Liver (tissue), 9 donors: ENCODE results near the gene SLIT3. TPM values are rescaled to one million over a fixed set of nuclear protein-coding genes. Genes with fewer than 3 reads are reported as not detected.

Source experiments
- DNase-seq: peaks from one replicate; pipeline ENCODE4 v3.0.0-alpha.2; 2017; ENCODE audit warnings: low spot score
- H3K27ac ChIP-seq, 2 donors: one replicate each; pipeline ENCODE4 v1.7.0; 2013; ENCODE audit warnings: inconsistent platforms in 2 of 2, low read length in 2 of 2, control low read depth in 1 of 2, low read depth in 1 of 2, mild to moderate bottlenecking in 1 of 2
- H3K27me3 ChIP-seq, 4 donors: one replicate each; pipeline versions ENCODE4 v1.6.1 to v1.7.0; 2013; ENCODE audit warnings: low read length in 3 of 4, inconsistent platforms in 1 of 4, mild to moderate bottlenecking in 1 of 4, moderate library complexity in 1 of 4; ENCODE audit not compliant: control insufficient read depth in 4 of 4, insufficient read depth in 4 of 4
- H3K36me3 ChIP-seq, 4 donors: one replicate each; pipeline versions ENCODE4 v1.6.1 to v1.7.0; 2013; ENCODE audit warnings: low read length in 3 of 4, mild to moderate bottlenecking in 3 of 4, low read depth in 1 of 4, moderate library complexity in 1 of 4; ENCODE audit not compliant: control insufficient read depth in 4 of 4, insufficient read depth in 3 of 4
- H3K4me1 ChIP-seq, 4 donors: one replicate each; pipeline versions ENCODE4 v1.6.1 to v1.7.0; 2013; ENCODE audit warnings: low read length in 3 of 4, mild to moderate bottlenecking in 3 of 4, moderate library complexity in 1 of 4; ENCODE audit not compliant: control insufficient read depth in 4 of 4, insufficient read depth in 4 of 4
- H3K4me3 ChIP-seq, 3 donors: one replicate each; pipeline versions ENCODE4 v1.6.1 to v1.7.0; 2013; ENCODE audit warnings: low read length in 3 of 3, control low read depth in 1 of 3, low read depth in 1 of 3, mild to moderate bottlenecking in 1 of 3
- H3K9ac ChIP-seq, 2 donors: one replicate each; pipeline ENCODE4 v1.7.0; 2013; ENCODE audit warnings: low read length in 2 of 2, mild to moderate bottlenecking in 2 of 2, moderate library complexity in 2 of 2, control low read depth in 1 of 2, low read depth in 1 of 2
- H3K9me3 ChIP-seq, 4 donors: one replicate each; pipeline versions ENCODE4 v1.6.1 to v1.7.0; 2013; ENCODE audit warnings: low read length in 3 of 4; ENCODE audit not compliant: control insufficient read depth in 4 of 4
- ATF3 ChIP-seq: IDR thresholded peaks from 2 replicates; pipeline ENCODE4 v1.6.1; 2016; ENCODE audit warnings: antibody characterized with exemption
- CTCF ChIP-seq: fragments of 150-350 bp; IDR thresholded peaks from 2 replicates; pipeline ENCODE4 v1.5.1; 2017; ENCODE audit warnings: improper control_type of control experiment, low read depth, low read length; ENCODE audit not compliant: missing input control
- HNF4A ChIP-seq, 2 donors: conservative IDR thresholded peaks; 2 replicates each; pipeline ENCODE4 v1.6.1; 2016; ENCODE audit warnings: antibody characterized with exemption in 2 of 2, mild to moderate bottlenecking in 2 of 2
- HNF4G ChIP-seq: IDR thresholded peaks from 2 replicates; pipeline ENCODE4 v1.6.1; 2016; ENCODE audit warnings: antibody characterized with exemption
- JUND ChIP-seq, 2 donors: IDR thresholded peaks; 2 replicates each; pipeline ENCODE4 v1.6.1; 2016; ENCODE audit warnings: antibody characterized with exemption in 2 of 2
- NR2F2 ChIP-seq: IDR thresholded peaks from 2 replicates; pipeline ENCODE4 v1.6.1; 2016; ENCODE audit warnings: antibody characterized with exemption
- REST ChIP-seq: IDR thresholded peaks from 2 replicates; pipeline ENCODE4 v1.6.1; 2016; ENCODE audit warnings: antibody characterized with exemption, mild to moderate bottlenecking
- RXRA ChIP-seq, 2 donors: IDR thresholded peaks; 2 replicates each; pipeline ENCODE4 v1.6.1; 2017 to 2018; ENCODE audit warnings: antibody characterized with exemption in 2 of 2, mild to moderate bottlenecking in 1 of 2
- SP1 ChIP-seq: IDR thresholded peaks from 2 replicates; pipeline ENCODE4 v1.6.1; 2018; ENCODE audit warnings: antibody characterized with exemption, mild to moderate bottlenecking
- YY1 ChIP-seq: IDR thresholded peaks from 2 replicates; pipeline ENCODE4 v1.6.1; 2016; ENCODE audit warnings: antibody characterized with exemption, mild to moderate bottlenecking
- ZBTB33 ChIP-seq: IDR thresholded peaks from 2 replicates; pipeline ENCODE4 v1.6.1; 2016; ENCODE audit warnings: antibody characterized with exemption
- WGBS: extraction: QIAGEN DNeasy Blood & Tissue Kit; methylation state at CpG from one replicate; pipeline ENCODE4 v1.1.7; 2013; 5-methylcytosine and 5-hydroxymethylcytosine counted together
- polyA plus RNA-seq, 2 donors: library from polyadenylated mRNA; stranded (reverse) in 1 of 2; unstranded in 1 of 2; fragments of 200-250 nt in 1 of 2; fragments of >200 nt in 1 of 2; fragmentation: Nextera tagmentation in 1 of 2; extraction: Ambion mirVana in 1 of 2; gene quantifications; one replicate each; pipeline versions ENCODE4 v1.2.1 to v1.2.3, GENCODE V29; 2013 to 2015
- total RNA-seq, 2 donors: library from RNA; depleted of rRNA; stranded (reverse); fragments of >200 nt; gene quantifications; one replicate each; pipeline ENCODE4 v1.2.3, GENCODE V29; 2014
- donor health status: healthy.
- donor health status: healthy.
- donor health status: healthy.
- donor health status: healthy.
- donor health status: healthy.

Gene SLIT3
- total and polyA plus RNA-seq, 4 donors = 0.61 to 1.3 (median 0.91) TPM

- 91% methylated on average over 7 of the region's 7 CpGs for WGBS
- Histone ChIP-seq H3K9ac (no peak overlapping the region), H3K27ac (no peak overlapping the region), H3K4me3 (no peak overlapping the region), H3K4me1 (no peaks in the 10 kb centered on the region), H3K27me3 (peaks cover 0 to 12% (median 1%) of the 10 kb centered on the region in 4 donors), H3K9me3 (no peaks in the 10 kb centered on the region), H3K36me3 (no peaks in the 10 kb centered on the region)
- no peak for DNase-seq
- TF ChIP-seq SP1 = no peak
- no peak for TF ChIP-seq JUND (IDR thresholded peaks at IDR 0.05)
- no peak for TF ChIP-seq REST
- no peak for TF ChIP-seq ATF3
- TF ChIP-seq RXRA (IDR thresholded peaks at IDR 0.05) = no peak
- TF ChIP-seq NR2F2 = no peak
- TF ChIP-seq HNF4G = no peak
- no peak for TF ChIP-seq YY1
Observed at GRCh38 chr5:168921147-168921866, 379.6 kb downstream of the SLIT3 start.

- 29% methylated on average over 14 of the region's 14 CpGs for WGBS
- DNase-seq = no peak
- H3K9ac ChIP-seq = no peak overlapping the region
Observed at GRCh38 chr5:168920019-168920810, 380.7 kb downstream of the SLIT3 start.

GRCh38 chr5:168917947-168918600, 382.9 kb downstream of the SLIT3 start:
- H3K4me1 ChIP-seq = no peaks in the 10 kb centered on the region
- DNase-seq = no peak
- TF ChIP-seq HNF4A (conservative IDR thresholded peaks at IDR 0.05) = no peak
- no peak for TF ChIP-seq CTCF
- TF ChIP-seq RXRA (IDR thresholded peaks at IDR 0.05) = no peak
- no peak for TF ChIP-seq ZBTB33
- TF ChIP-seq ATF3 = no peak
- H3K27me3 ChIP-seq = peaks cover 0 to 9% (median 1%) of the 10 kb centered on the region in 4 donors
- H3K4me3 ChIP-seq = no peak overlapping the region
- WGBS = 55% methylated on average over 4 of the region's 4 CpGs
- no peak overlapping the region for H3K9ac ChIP-seq
- H3K27ac ChIP-seq = no peak overlapping the region
- H3K36me3 ChIP-seq = no peaks in the 10 kb centered on the region
- no peaks in the 10 kb centered on the region for H3K9me3 ChIP-seq

More at GRCh38 chr5:168920019-168920810, 380.7 kb downstream of the SLIT3 start:
- no peaks in the 10 kb centered on the region for H3K4me1 ChIP-seq
- H3K27ac ChIP-seq = no peak overlapping the region
- TF ChIP-seq YY1 = no peak
- H3K36me3 ChIP-seq = no peaks in the 10 kb centered on the region
- peaks cover 0 to 9% (median 1%) of the 10 kb centered on the region in 4 donors for H3K27me3 ChIP-seq
- no peaks in the 10 kb centered on the region for H3K9me3 ChIP-seq
- no peak overlapping the region for H3K4me3 ChIP-seq
